GM19455 (cell line): ENCODE data around the gene TMA7B.

Source experiments
- ATAC-seq: cut with Tn5 transposase; IDR thresholded peaks from one replicate; pipeline ENCODE4 v1.9.1; 2021; ENCODE audit not compliant: unreplicated experiment

The TMA7B gene

DNA sequence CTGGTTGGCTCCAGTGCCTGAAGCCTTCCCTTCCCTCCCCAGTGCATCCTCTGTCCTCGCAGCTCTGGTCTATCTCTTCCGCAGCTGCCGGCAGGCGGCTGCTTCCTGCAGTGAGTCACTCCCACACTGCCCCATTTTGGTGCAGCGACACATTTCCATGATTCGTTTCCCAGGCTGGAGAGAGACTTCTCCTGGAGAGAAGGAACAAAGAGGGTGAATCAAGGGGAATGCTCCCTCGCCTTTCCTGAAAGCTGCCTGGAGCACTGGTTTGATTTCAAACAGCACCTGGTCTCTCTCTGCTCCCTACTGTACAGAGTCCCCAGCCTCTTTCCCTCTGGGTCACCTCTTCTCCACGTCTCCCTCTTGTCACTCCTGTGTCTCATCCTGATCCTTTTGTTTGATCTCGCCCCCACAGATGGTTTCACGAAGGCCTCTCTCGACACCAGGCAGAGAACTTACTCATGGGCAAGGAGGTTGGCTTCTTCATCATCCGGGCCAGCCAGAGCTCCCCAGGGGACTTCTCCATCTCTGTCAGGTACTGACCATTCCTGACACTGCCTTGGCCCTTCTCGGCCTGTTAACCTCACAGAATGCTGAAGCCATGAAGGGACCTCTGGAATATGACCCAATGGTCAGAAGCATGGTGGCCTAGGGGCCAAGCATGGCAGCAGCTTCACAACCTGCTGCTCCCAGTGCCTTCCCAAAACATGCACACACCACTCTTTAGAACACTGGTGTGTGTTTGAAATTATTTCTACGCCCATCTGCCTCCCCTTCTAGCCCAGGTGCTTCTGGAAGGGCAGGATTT is at the start of gene TMA7B:
Gene TMA7B, plus strand, starts transcription at position 758 of the 808 bp plus-strand sequence. CDS start 3,978 bp downstream, outside the sequence.
- ATAC-seq: no peak

DNA sequence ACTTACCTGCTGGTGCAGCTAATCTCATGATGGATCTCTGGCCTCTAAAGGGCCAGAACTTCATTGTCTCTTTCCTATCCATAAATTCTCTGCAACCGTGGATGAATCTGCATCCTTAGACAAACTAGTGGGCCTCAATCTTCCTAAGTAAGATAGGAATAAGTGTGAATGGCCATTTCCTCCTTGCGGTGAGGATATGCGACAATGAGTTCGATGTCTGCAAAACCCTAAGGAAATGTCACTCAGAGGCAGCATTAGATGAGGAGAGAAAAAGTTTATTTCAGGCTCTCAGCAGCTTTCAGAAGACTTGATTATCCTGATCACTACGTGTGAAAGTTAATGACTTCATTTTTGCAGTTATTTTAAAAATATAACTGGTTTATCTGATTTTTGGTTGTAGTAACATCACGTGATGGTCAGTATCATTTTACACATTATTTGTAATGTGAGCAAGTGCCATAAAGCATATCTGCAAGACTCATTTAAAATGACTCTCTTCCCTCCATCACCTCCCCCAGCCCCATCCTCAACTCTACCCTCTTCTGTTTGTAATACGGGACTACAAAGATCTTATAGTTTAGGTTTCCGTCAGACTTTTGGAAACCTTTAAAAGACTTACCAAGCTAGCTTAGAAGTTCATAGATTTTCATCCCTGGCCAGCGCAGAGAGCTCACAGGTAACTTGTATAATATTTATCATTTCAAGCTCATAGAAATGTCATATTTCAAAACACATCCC is 49.2 kb upstream of the TMA7B start:
- ATAC-seq: no peak

DNA sequence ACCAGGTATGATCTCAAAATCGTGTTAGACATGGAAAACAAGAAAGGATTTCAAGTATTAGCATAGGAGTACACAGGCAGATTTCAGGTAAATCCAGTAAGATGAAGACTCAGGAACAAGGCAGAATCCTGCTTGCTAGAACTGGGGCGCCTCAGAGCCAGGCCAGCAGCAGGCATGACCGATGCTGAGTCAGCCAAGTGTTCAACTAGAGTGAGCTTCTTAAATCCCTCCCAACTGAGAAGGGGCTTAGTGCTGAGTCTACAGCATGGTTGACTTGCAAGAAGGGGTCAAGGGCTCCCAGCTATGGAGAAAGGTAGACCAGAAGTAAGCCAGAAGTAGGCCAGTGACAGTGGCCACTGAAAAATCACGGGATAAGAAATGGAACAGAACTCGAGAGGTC is 46.9 kb upstream of the TMA7B start:
- no peak for ATAC-seq

- no peak for ATAC-seq
Observed at GRCh38 chr22:39913886-39914285, 46.3 kb upstream of the TMA7B start.

DNA sequence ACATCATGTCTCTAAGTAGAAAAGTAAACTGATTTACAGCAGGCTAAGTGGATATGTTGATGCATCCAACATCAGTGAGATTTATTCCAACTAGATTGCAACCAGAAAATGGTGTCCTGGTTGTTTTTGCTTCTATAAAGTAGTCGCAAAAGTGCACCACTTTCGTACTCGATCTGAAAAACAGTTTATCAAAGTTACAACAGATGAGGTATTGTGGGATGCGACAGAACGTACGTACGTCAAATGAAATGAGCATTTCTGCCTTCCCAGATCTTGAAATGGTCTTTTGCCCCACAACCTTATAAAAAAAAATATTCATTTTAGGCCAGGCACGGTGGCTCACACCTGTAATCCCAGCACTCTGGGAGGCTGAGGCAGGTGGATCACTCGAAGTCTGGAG is 45.6 kb upstream of the TMA7B start:
- ATAC-seq: no peak

DNA sequence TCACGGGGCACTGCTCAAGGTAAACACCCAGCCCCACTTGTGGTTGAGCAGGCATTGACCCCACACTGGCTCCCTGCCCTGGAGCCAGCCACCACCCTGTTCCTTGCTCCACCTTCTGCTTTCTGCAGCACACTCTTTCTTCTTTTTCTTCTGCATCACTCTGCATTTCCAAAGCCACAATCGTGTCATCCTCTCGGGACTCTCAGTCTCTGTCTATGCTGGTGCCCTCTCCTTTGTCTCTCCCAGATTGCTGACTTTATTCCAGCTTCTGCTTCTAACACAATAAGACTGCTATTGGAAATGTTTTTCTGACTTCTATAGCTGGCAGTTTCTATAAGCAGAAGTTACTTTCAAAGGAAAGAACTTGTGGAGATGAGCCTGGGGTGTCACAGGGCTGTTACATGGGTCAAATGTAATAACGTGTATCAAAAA is 44.9 kb upstream of the TMA7B start:
- no peak for ATAC-seq

GRCh38 chr22:39916496-39916895 is 43.7 kb upstream of the TMA7B start:
- no peak for ATAC-seq

DNA sequence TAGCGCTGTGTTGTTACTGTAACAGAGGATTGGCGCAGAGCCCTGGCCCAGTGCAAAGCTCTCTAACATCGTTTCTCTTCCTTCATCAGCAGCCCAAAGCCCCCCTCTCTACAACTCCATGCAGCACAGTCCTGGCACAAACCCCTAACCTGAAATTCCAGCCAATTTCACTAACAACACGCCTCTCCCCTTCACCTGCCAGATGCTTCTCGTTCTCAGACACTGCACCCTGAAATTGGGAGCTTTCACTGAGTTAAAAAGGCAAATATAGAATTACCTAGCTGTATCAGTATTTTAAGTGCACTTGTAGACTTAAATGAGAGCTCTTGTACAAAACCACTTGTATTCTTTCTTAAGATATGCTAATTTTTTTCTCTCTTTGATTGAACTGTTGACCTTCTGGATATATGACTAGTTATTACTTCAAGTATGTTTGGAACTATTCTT is 43.0 kb upstream of the TMA7B start:
- ATAC-seq: no peak

DNA sequence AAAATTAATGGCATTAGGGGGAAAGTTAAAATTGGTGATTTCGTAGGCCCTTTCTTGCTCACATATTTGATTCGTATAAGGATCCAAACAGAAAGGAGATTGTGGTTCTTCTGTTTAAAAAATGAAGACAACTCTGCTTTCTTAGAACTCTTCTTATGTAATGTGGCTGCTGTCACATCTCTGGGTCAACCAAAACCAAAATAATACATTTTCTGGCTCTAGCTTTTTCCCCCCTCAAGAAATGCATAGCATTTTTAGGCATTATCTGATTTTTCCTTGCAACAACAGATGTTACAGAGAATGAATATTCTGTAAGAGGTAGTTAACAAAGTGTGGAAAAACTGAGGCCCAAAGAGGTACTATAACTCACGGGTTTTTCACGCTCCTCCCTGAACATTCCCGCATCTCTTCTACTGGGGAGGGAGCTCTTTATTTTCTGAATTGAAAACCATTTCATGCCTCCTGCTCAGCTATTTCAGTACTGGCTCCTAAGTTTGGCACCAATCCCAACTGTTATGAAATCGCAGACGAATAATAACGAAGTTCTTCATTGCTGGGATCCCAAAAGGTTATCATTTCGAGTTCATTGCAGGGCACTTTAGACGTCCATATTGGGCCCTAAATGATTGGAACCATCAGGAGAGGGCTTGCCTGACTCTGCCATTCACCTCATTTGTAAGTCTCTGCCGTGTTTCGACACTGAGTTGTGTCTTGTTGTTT is 42.3 kb upstream of the TMA7B start:
- no peak for ATAC-seq

- ATAC-seq: no peak
Observed at GRCh38 chr22:39920134-39920743, 40.0 kb upstream of the TMA7B start.

GRCh38 chr22:39923696-39924095 is 36.5 kb upstream of the TMA7B start:
- ATAC-seq: no peak

DNA sequence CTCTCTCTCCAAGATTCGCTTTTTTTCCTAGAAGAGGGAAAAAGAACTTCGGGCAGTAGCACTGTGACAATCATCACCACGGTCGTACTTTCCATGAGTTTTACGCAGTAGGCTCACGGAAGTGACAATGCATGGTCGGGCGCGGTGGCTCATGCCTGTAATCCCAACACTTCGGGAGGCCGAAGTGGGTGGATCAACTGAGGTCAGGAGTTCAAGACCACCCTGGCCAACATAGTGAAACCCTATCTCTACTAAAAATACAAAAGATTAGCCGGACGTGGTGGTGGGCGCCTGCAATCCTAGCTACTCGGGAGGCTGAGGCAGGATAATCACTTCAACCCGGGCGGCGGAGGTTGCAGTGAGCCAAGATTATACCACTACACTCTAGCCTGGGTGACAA is 35.9 kb upstream of the TMA7B start:
- ATAC-seq: no peak

DNA sequence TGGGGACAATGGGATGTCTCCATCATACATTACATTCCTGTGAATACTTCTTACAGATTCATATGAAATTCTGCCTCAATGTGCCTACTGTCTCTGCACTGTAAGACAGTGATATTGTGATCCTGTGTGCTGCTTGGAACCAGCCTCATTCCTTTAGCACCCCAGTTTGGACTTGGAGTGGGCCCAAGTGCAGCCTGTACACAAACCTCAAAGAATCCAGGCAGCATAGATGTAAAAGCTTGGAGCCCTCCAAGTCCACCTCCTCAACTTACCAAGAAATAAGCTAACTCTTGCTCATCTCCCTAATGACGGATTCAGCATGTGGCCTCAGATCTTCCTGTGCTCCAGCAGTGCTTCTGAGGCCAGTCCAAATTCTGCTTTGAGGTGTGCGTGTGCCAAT is 34.9 kb upstream of the TMA7B start:
- no peak for ATAC-seq

- no peak for ATAC-seq
Observed at GRCh38 chr22:39925909-39926679, 34.1 kb upstream of the TMA7B start.

DNA sequence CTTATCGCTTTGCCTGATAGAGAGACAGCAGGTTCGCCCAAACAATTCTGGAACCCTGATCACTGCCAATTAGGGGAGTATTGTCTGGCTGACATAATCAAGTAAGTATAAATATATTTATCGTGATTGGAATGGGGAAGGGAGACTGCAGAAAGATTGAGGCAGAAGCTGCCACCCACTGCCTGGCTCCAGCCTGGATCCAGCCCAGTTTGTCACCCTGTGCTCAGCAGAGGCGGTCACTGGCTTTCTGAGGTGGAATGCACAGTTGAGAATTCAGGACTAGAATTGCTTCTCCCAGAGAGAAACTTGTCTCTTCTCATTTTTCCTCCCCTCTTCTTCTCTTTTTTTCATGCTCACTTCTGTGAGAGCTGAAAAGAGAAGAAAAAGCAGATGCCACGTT is 33.4 kb upstream of the TMA7B start:
- no peak for ATAC-seq

DNA sequence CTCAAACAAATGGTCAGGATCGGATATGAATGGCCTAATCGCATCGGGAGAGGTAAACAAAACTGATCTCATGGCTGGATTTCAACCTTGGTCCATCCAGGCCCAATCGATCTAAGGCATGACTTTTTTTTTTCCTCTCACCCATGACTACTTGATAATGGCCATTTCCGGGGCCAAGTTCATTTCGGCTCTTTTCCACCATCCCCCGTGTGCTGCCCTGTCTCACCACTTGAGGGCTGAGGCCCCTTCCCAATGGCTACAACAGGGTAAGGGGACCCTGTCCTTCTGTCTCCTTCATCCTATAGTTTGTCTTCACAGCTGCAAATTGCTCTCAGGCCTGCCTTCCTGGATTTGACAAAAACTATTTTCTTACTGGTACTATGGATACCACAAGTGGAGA is 32.7 kb upstream of the TMA7B start:
- no peak for ATAC-seq

DNA sequence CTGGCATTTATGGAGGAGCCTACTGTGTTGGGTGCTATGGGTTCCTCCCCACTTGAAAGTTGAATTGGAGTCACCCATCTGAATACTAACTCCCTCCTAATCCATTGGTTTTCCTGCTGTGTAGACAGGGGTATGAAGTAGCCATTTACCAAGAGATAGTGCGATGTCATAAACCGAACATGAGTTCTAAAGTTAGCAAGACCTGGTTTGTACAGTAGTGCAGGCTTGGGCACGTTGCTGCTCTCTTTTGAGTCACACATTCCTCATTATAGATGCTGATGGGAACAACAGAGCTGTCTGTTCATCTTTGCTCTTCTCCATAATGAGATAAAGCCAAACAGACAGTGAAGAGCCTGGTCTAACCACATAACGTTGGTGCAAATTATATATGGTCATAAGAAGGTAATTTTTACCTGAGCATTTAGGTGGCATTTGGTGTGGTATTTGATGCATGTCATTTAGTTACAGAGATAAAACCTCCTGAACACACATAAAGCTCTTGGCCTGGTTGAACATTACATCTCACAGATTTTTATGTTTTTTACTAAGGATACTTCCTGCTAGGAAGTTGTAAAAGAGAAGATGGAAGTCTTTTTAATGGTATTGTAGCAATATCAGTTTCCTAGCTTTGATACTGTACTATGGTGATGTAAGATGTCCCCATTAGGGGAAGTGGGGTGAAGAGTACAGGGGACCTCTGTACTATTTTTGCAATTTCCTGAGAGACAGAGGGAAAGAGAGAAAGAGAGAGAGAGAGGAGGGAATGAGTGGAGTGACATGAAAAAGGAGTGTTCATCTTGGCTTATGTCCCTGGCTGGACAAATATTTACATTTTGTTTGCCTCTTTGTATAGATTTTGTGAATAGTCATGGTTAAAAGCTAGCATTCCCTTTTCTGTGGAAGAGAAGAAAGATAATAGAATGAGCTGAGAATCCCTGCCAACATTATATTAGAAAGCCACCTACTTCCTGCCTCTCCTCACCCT is 31.4 kb upstream of the TMA7B start:
- no peak for ATAC-seq

- no peak for ATAC-seq
Observed at GRCh38 chr22:39931251-39931650, 28.9 kb upstream of the TMA7B start.

DNA sequence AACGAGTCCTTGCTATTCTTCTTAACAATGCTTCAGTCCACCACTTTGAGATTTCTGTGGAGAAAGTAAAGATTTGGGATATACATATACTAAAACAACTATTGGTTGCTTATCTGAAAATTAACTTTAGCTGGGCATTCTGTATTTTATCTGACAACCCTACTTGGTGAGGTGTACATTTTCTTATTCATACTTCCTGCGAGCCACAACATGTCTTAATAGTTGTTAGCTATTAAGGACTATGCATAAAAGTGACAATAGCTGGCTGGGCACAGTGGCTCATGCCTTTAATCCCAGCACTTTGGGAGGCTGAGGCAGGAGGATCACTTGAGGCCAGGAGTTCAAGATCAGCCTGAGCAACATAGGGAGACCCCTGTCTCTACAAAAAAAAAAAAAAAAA is 28.0 kb upstream of the TMA7B start:
- no peak for ATAC-seq
